Bronchial epithelial cell (primary cell): ENCODE measurements around the gene IL26. TPM values are rescaled to one million over a fixed set of nuclear protein-coding genes. Genes with fewer than 3 reads are reported as not detected.

Experiments
- DNase-seq: peaks from one replicate; pipeline ENCODE4 v3.0.0-alpha.2; 2010; ENCODE audit warnings: low read depth
- FAIRE-seq: peaks from 2 replicates; lab custom pipeline; 2011; peaks lifted over from hg19 to GRCh38; lab: Jason Lieb, UNC
- H3K27me3 ChIP-seq: 2 replicates; pipeline ENCODE4 v1.5.1; 2011; ENCODE audit warnings: low read length; ENCODE audit not compliant: control insufficient read depth, insufficient read depth
- H3K36me3 ChIP-seq: 2 replicates; pipeline ENCODE4 v1.5.1; 2011; ENCODE audit warnings: low read length; ENCODE audit not compliant: control insufficient read depth, insufficient read depth
- H3K4me3 ChIP-seq: 2 replicates; pipeline ENCODE4 v1.5.1; 2011; ENCODE audit warnings: mild to moderate bottlenecking, low read depth, low read length, control low read depth
- CTCF ChIP-seq: IDR thresholded peaks from 2 replicates; pipeline ENCODE4 v1.5.1; 2011; ENCODE audit warnings: mild to moderate bottlenecking, moderate library complexity, low read length, control low read depth, inconsistent platforms; ENCODE audit not compliant: insufficient read depth, severe bottlenecking
- total RNA-seq: library from RNA; depleted of rRNA; stranded (reverse); fragments of >200 nt; gene quantifications from 2 replicates; pipeline ENCODE4 v1.2.1, GENCODE V29; 2014

The IL26 gene
- total RNA-seq, 1 donor from 2014 or later = not detected

GRCh38 chr12:68199127-68199526, 26.5 kb downstream of the IL26 start:
- no peak for TF ChIP-seq CTCF
- H3K27me3 ChIP-seq = peaks cover 4% of the 10 kb centered on the region
- FAIRE-seq = no peak
- no peaks in the 10 kb centered on the region for H3K36me3 ChIP-seq
- no peak overlapping the region for H3K4me3 ChIP-seq
- DNase-seq = no peak

- DNase-seq (no peak), FAIRE-seq (no peak)
- Histone ChIP-seq H3K27me3 (peaks cover 4% of the 10 kb centered on the region), H3K36me3 (no peaks in the 10 kb centered on the region), H3K4me3 (no peak overlapping the region)
- TF ChIP-seq CTCF = no peak
Measured at GRCh38 chr12:68198507-68199086, 27.0 kb downstream of the IL26 start.

GRCh38 chr12:68190301-68190700, 35.3 kb downstream of the IL26 start:
- Histone ChIP-seq H3K27me3 (peaks cover 7% of the 10 kb centered on the region), H3K4me3 (no peak overlapping the region), H3K36me3 (no peaks in the 10 kb centered on the region)
- TF ChIP-seq CTCF = no peak
- FAIRE-seq (no peak), DNase-seq (no peak)

- H3K4me3 ChIP-seq = no peak overlapping the region
- no peaks in the 10 kb centered on the region for H3K36me3 ChIP-seq
- H3K27me3 ChIP-seq = peaks cover 7% of the 10 kb centered on the region
- peak; percentile 83 for DNase-seq
- FAIRE-seq = no peak
- TF ChIP-seq CTCF = no peak
Measured at GRCh38 chr12:68189821-68190242, 35.8 kb downstream of the IL26 start.

GRCh38 chr12:68185598-68185997, 40.0 kb downstream of the IL26 start:
- H3K36me3 ChIP-seq = no peaks in the 10 kb centered on the region
- H3K27me3 ChIP-seq = peaks cover 4% of the 10 kb centered on the region
- no peak overlapping the region for H3K4me3 ChIP-seq
- TF ChIP-seq CTCF = no peak
- DNase-seq = no peak
- FAIRE-seq = no peak
